Sigmoid colon (tissue), 4 donors: Measurements from ENCODE around the gene COL6A2.

Experiments
- EP300 ChIP-seq, 4 donors: sonication (generic); formaldehyde crosslinking; IDR thresholded peaks; one replicate each; pipeline ENCODE4 v1.6.1; 2017; ENCODE audit warnings: antibody characterized with exemption in 4 of 4
- POLR2A ChIP-seq, 2 donors: fragments of 450-650 bp; IDR thresholded peaks; one replicate each; pipeline ENCODE4 v1.6.1; 2016; ENCODE audit warnings: antibody characterized with exemption in 2 of 2, mild to moderate bottlenecking in 2 of 2, moderate library complexity in 2 of 2
- POLR2AphosphoS5 ChIP-seq, 4 donors: sonication (generic); formaldehyde crosslinking; IDR thresholded peaks; one replicate each; pipeline ENCODE4 v1.6.1; 2017; ENCODE audit warnings: antibody characterized with exemption in 4 of 4
- TF ChIP-seq, protein P1 (sequence below), 4 experiments: fragments of 450-650 bp in 3 of 4; fragments of 200-600 bp in 1 of 4; IDR thresholded peaks; one replicate each; pipeline ENCODE4 v1.5.1; 2016 to 2019; ENCODE audit warnings: antibody characterized with exemption in 4 of 4, mild to moderate bottlenecking in 3 of 4, moderate library complexity in 2 of 4

DNA sequence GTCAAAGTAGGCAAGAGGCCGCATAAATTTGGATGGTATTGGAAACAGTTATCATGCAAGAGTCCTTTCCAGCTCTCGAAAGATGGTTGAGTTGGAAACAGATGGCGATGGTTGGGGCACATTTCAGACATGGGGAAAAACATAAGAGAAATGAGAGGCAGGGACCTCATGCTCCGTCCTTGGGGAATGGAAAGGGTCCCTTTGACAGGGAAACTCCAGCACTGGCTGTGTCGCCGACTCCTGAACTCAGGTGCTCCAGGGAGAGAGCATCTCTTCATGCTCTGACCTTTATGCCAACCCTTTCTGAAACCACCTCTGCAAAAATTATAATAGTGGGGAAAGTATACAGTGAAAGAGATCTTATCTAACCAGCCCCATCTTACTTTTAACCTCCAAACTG is 36.8 kb upstream of the COL6A2 start:
- TF ChIP-seq, protein P1, sequence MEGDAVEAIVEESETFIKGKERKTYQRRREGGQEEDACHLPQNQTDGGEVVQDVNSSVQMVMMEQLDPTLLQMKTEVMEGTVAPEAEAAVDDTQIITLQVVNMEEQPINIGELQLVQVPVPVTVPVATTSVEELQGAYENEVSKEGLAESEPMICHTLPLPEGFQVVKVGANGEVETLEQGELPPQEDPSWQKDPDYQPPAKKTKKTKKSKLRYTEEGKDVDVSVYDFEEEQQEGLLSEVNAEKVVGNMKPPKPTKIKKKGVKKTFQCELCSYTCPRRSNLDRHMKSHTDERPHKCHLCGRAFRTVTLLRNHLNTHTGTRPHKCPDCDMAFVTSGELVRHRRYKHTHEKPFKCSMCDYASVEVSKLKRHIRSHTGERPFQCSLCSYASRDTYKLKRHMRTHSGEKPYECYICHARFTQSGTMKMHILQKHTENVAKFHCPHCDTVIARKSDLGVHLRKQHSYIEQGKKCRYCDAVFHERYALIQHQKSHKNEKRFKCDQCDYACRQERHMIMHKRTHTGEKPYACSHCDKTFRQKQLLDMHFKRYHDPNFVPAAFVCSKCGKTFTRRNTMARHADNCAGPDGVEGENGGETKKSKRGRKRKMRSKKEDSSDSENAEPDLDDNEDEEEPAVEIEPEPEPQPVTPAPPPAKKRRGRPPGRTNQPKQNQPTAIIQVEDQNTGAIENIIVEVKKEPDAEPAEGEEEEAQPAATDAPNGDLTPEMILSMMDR (IDR thresholded peaks at IDR 0.05): no peak
- TF ChIP-seq POLR2A (IDR thresholded peaks at IDR 0.05) (no peak), EP300 (IDR thresholded peaks at IDR 0.05) (no peak), POLR2AphosphoS5 (IDR thresholded peaks at IDR 0.05) (no peak)
